B cell (primary cell): Measurements from ENCODE around the gene CPN1.

Source experiments
- EZH2 ChIP-seq: IDR thresholded peaks from 2 replicates; pipeline ENCODE4 v1.6.1; 2012; ENCODE audit warnings: borderline replicate concordance, low read depth, mild to moderate bottlenecking, moderate library complexity, low read length; ENCODE audit not compliant: insufficient read depth, poor library complexity, severe bottlenecking
- TF ChIP-seq, protein P1 (sequence below): fragments of 200-600 bp; IDR thresholded peaks from one replicate; pipeline ENCODE4 v1.8.0; 2022; ENCODE audit warnings: antibody characterized with exemption, mild to moderate bottlenecking

DNA sequence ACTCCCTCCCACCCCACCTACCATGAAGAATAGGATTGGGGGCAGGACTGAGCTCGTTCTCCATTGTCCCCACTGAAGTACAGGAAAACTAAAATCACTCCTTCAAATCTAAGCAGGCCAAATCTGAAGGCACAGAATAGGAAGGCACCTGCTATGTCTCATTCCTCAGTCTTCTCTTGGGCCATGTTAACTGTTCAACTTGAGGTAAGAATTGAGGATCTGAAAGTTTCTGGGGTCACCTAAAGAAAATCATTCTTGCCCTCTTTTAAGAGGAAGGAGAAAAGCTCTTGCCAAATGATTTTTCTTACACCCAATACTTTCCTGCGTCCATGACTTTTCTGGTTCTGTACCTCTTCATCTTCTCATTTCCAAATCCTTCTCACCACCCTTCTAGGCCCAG, 4.9 kb downstream of the CPN1 start:
- TF ChIP-seq, protein P1, sequence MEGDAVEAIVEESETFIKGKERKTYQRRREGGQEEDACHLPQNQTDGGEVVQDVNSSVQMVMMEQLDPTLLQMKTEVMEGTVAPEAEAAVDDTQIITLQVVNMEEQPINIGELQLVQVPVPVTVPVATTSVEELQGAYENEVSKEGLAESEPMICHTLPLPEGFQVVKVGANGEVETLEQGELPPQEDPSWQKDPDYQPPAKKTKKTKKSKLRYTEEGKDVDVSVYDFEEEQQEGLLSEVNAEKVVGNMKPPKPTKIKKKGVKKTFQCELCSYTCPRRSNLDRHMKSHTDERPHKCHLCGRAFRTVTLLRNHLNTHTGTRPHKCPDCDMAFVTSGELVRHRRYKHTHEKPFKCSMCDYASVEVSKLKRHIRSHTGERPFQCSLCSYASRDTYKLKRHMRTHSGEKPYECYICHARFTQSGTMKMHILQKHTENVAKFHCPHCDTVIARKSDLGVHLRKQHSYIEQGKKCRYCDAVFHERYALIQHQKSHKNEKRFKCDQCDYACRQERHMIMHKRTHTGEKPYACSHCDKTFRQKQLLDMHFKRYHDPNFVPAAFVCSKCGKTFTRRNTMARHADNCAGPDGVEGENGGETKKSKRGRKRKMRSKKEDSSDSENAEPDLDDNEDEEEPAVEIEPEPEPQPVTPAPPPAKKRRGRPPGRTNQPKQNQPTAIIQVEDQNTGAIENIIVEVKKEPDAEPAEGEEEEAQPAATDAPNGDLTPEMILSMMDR: no peak
- TF ChIP-seq EZH2: no peak
